Measurements from ENCODE around the gene PAX4. TPM values are rescaled to one million over a fixed set of nuclear protein-coding genes. Genes with fewer than 3 reads are reported as not detected.

The PAX4 gene
- polyA plus RNA-seq, 1 donor from 2014 or later: not detected

- H4K20me1 ChIP-seq (ENCODE audit: insufficient read depth): no peaks in the 10 kb centered on the region
- no peaks in the 10 kb centered on the region for H3F3A ChIP-seq (ENCODE audit: insufficient read depth, low read length, poor library complexity, severe bottlenecking)
- TF ChIP-seq, protein P1, sequence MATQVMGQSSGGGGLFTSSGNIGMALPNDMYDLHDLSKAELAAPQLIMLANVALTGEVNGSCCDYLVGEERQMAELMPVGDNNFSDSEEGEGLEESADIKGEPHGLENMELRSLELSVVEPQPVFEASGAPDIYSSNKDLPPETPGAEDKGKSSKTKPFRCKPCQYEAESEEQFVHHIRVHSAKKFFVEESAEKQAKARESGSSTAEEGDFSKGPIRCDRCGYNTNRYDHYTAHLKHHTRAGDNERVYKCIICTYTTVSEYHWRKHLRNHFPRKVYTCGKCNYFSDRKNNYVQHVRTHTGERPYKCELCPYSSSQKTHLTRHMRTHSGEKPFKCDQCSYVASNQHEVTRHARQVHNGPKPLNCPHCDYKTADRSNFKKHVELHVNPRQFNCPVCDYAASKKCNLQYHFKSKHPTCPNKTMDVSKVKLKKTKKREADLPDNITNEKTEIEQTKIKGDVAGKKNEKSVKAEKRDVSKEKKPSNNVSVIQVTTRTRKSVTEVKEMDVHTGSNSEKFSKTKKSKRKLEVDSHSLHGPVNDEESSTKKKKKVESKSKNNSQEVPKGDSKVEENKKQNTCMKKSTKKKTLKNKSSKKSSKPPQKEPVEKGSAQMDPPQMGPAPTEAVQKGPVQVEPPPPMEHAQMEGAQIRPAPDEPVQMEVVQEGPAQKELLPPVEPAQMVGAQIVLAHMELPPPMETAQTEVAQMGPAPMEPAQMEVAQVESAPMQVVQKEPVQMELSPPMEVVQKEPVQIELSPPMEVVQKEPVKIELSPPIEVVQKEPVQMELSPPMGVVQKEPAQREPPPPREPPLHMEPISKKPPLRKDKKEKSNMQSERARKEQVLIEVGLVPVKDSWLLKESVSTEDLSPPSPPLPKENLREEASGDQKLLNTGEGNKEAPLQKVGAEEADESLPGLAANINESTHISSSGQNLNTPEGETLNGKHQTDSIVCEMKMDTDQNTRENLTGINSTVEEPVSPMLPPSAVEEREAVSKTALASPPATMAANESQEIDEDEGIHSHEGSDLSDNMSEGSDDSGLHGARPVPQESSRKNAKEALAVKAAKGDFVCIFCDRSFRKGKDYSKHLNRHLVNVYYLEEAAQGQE (IDR thresholded peaks at IDR 0.05; ENCODE audit: borderline replicate concordance): no peak
- no peak for TF ChIP-seq POLR2AphosphoS5 (IDR thresholded peaks at IDR 0.05)
- TF ChIP-seq CTCF (IDR thresholded peaks at IDR 0.05; ENCODE audit: poor library complexity, severe bottlenecking): no peak
- no peak for TF ChIP-seq EZH2 (IDR thresholded peaks at IDR 0.05; ENCODE audit: borderline replicate concordance, insufficient read depth, low read length, poor library complexity, severe bottlenecking)
- TF ChIP-seq SMC3 (conservative IDR thresholded peaks at IDR 0.05; ENCODE audit: poor library complexity): peak; percentile 43
- no peak for TF ChIP-seq EP300 (conservative IDR thresholded peaks at IDR 0.05; ENCODE audit: poor library complexity, severe bottlenecking)
- TF ChIP-seq MXI1 (conservative IDR thresholded peaks at IDR 0.05; ENCODE audit: poor library complexity, severe bottlenecking): peak; percentile 91
- TF ChIP-seq RAD21 (conservative IDR thresholded peaks at IDR 0.05): peak; percentile 10
- TF ChIP-seq TAF1 (IDR thresholded peaks at IDR 0.05; ENCODE audit: low read depth): no peak
- no peaks in the 10 kb centered on the region for H3K36me3 ChIP-seq (ENCODE audit: insufficient read depth, low read length)
- H3K9me2 ChIP-seq (ENCODE audit: insufficient read depth, low read length): no peaks in the 10 kb centered on the region
- no peaks in the 10 kb centered on the region for H3K9me3 ChIP-seq (ENCODE audit: low read length)
- H3K9ac ChIP-seq (ENCODE audit: low read length): peak overlapping the region; percentile 71
- peak overlapping the region; percentile 64 for H3K4me2 ChIP-seq (ENCODE audit: low read length)
- peak overlapping the region; percentile 52 for H3K27ac ChIP-seq (ENCODE audit: low read length)
- peak overlapping the region; percentile 81 for H2AFZ ChIP-seq (ENCODE audit: low read depth, low read length)
- H3K4me3 ChIP-seq (ENCODE audit: low read length): peak overlapping the region; percentile 82
- no peaks in the 10 kb centered on the region for H3K27me3 ChIP-seq (ENCODE audit: insufficient read depth, low read depth, low read length)
- H3K79me2 ChIP-seq (replicated peaks; ENCODE audit: insufficient read depth, low read length): peaks cover 22% of the 10 kb centered on the region
Observed at GRCh38 chr7:127652333-127653248, 34.6 kb upstream of the PAX4 start.

DNA sequence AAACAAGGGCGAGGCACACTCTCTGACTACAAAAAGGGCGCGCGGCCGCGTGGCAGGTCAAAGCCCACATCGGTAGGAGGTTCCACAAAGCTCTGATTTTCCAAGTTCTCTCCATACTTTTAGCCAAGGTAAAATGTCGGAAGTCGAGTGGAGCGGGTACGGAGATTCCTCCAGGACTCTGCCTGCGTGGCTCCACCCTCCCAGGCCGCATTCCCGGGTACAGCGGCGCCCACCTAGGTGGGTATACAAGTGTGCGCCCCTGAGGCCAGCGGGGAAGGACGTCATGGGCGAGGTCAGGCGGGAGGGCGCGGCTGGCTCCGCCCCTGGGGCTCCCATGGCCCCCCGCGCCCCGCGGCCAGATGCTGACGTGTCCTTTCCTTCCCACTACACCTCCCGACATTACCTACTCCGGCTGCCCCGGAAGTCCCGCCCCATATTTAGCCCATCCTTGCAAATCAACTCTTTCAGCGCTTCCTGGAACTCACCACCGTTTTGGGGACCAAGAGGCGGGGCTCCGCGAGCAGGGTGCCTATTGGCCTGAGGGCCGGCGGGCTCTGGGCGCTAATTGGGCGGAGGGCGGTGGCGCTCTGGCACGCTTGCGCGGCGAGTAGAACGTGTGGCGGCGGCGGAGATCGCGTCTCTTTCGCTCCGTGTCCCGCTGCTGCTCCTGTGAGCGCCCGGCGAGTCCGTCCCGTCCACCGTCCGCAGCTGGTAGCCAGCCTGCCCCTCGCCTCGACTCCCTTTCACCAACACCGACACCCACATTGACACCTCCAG lies 33.8 kb upstream of the PAX4 start, which contains the start of gene SND1:
TSS of gene SND1 (plus strand) at position 639 of the 777 bp plus-strand sequence. CDS start 180 bp downstream, outside the sequence.
- peak; percentile 34 for TF ChIP-seq RAD21 (conservative IDR thresholded peaks at IDR 0.05)
- TF ChIP-seq EZH2 (IDR thresholded peaks at IDR 0.05; ENCODE audit: borderline replicate concordance, insufficient read depth, low read length, poor library complexity, severe bottlenecking): no peak
- peak; percentile 22 for TF ChIP-seq CTCF (IDR thresholded peaks at IDR 0.05; ENCODE audit: poor library complexity, severe bottlenecking)
- peak; percentile 62 for TF ChIP-seq EP300 (conservative IDR thresholded peaks at IDR 0.05; ENCODE audit: poor library complexity, severe bottlenecking)
- TF ChIP-seq, protein P1 (IDR thresholded peaks at IDR 0.05; ENCODE audit: borderline replicate concordance): peak; percentile 38
- peak; percentile 76 for TF ChIP-seq POLR2AphosphoS5 (IDR thresholded peaks at IDR 0.05)
- peak; percentile 97 for TF ChIP-seq MXI1 (conservative IDR thresholded peaks at IDR 0.05; ENCODE audit: poor library complexity, severe bottlenecking)
- no peak for TF ChIP-seq TAF1 (IDR thresholded peaks at IDR 0.05; ENCODE audit: low read depth)
- no peak for TF ChIP-seq SMC3 (conservative IDR thresholded peaks at IDR 0.05; ENCODE audit: poor library complexity)
- H3K9ac ChIP-seq (ENCODE audit: low read length): peak within 1 kb of the TSS; percentile 71
- H3K4me3 ChIP-seq (ENCODE audit: low read length): peak within 1 kb of the TSS; percentile 82
- peaks cover 22% of the 10 kb centered on the region for H3K79me2 ChIP-seq (replicated peaks; ENCODE audit: insufficient read depth, low read length)
- H3K9me3 ChIP-seq (ENCODE audit: low read length): no peaks in the 10 kb centered on the region
- no peaks in the 10 kb centered on the region for H3K27me3 ChIP-seq (ENCODE audit: insufficient read depth, low read depth, low read length)
- no peaks in the 10 kb centered on the region for H3K36me3 ChIP-seq (ENCODE audit: insufficient read depth, low read length)
- no peaks in the 10 kb centered on the region for H4K20me1 ChIP-seq (ENCODE audit: insufficient read depth)
- H3K4me2 ChIP-seq (ENCODE audit: low read length): peak within 1 kb of the TSS; percentile 66
- no peaks in the 10 kb centered on the region for H3F3A ChIP-seq (ENCODE audit: insufficient read depth, low read length, poor library complexity, severe bottlenecking)
- H3K9me2 ChIP-seq (ENCODE audit: insufficient read depth, low read length): no peaks in the 10 kb centered on the region
- peak within 1 kb of the TSS; percentile 79 for H3K27ac ChIP-seq (ENCODE audit: low read length)
- H2AFZ ChIP-seq (ENCODE audit: low read depth, low read length): peak within 1 kb of the TSS; percentile 86

Measured in neural cell (in vitro differentiated cells).